Activated CD4-positive, alpha-beta T cell treated with anti-CD3 and anti-CD28 coated beads, Interleukin-10, Interleukin-2, amounts not matched to agents 100 ng/mL and 50 ng/mL, durations not matched to agents 16 hours and 8 hours (primary cell): ENCODE results near the gene TNFRSF1B.
"Not testable (repeated sequence)": the region's sequence is repeated elsewhere in the genome, so short reads cannot be mapped to it uniquely, and the experiment has no call there.

Experiments
- DNase-seq: peaks from one replicate; pipeline ENCODE4 v3.0.0-alpha.2; 2020

The TNFRSF1B gene

DNA sequence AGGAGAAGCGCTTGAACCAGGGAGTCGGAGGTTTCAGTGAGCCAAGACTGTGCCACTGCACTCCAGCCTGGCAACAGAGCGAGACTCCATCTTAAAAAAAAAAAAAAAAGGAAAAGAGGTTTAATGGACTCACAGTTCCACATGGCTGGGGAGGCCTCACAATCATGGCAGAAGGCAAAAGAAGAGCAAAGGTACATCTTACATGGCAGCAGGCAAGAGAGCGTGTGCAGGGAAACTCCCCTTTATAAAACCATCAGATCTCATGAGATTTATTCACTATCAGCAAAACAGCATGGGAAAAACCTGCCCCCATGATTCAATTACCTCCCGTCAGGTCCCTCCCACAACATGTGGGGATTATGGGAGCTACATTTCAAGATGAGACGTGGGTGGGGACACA is 57.3 kb downstream of the TNFRSF1B start:
- not testable (repeated sequence) for DNase-seq

DNA sequence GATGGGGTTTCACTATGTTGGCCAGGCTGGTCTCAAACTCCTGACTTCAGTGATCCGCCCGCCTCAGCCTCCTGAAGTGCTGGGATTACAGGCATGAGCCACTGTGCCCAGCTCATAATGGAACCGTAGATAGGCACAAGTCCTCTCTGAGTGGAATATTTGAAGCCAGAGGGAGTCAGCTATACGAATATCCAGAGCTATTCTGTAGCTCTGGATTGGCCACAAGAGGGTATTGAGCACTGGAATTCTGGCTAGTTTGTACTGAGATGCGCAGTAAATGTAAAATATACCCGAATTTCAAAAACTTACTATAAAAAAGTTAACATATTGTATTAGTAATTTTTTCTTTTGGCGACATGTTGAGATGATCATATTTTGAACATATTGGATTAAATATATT is 62.2 kb downstream of the TNFRSF1B start:
- DNase-seq = no peak

DNA sequence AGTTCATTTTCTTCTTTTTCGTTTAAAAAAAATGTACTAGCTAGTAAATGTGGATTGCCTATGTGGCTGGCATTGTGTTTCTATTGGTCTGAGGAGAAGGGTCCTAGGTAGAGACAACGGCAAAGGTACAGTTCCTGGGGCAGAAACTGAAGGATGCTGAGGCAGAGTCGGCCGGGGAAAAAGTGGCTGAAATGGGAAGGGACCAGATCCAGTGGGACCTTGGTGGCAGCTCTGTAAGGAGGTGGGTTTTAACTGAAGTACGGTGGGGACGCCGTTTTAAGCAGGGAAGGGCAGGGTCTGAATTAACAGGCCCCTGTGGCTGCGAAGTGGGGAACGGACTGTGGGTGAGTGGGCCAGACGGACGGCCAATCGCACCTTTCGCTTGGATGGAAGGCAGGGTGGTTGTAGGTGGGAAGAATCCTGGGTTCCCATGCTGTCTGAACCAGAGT is 62.6 kb downstream of the TNFRSF1B start:
- no peak for DNase-seq

- DNase-seq = peak; percentile 90
Observed at GRCh38 chr1:12229835-12230548, 63.2 kb downstream of the TNFRSF1B start, which contains the start of gene VPS13D. Gene VPS13D, plus strand, starts transcription at chr1:12230030. Its CDS starts 4,237 bp downstream, at chr1:12234267.

GRCh38 chr1:12230549-12231275 is 63.9 kb downstream of the TNFRSF1B start:
- peak; percentile 3 for DNase-seq

GRCh38 chr1:12231276-12231595 is 64.4 kb downstream of the TNFRSF1B start:
- DNase-seq = no peak

GRCh38 chr1:12232221-12232620 is 65.4 kb downstream of the TNFRSF1B start:
- no peak for DNase-seq

DNA sequence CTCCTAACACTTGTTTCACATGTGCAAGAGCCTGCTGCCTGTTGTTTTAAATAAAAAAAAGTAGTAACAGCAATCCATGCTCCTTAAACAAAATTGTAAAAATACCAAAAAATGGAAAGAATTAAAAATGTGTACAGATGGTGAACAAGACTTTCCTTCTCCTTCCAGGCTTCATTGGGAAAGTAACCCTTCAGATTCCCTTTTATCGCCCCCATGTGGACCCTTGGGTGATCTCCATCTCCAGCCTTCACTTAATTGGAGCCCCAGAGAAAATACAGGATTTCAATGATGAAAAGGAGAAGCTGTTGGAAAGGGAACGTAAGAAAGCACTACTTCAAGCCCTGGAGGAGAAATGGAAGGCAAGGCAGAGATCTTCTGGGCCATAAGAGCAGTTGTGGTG is 77.3 kb downstream of the TNFRSF1B start:
- DNase-seq = peak; percentile 13

DNA sequence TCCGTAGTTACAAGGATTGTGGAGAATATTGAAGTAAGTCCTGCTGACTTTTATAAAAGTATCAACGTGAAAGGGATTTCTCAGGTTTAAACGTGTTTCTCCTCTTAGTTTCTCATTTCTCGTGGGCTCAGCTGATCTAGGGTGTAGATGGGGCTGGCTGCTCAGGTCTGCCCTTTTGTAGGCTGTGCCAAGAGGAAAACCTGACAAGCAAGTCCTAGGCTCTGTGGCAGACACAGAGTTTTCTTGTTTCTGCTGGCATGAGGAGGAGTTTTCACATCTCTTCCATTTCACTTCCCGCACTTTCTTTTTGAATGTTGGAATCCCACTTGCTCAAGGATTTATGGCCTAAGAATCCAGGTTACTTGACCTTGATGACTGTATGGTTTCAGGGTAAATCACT is 77.8 kb downstream of the TNFRSF1B start:
- no peak for DNase-seq

DNA sequence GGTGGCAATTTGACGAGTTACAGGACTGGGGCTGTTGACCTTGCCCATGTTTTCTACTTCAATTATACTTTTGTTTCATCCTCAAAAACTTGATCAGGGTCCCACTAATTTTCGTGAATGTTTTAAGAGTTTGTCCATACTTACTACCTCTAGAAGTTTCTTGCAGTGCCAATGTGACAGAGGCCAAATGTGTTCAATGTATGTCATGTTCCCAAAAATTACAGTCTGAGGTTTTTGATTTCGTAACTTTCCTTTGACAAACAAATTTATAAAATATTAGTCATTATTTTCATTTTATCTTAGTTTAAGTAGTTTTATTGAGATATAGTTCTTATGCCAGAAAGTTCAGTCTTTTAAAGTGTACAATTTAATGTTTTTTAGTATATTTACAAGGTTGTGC is 78.3 kb downstream of the TNFRSF1B start:
- DNase-seq = no peak

- no peak for DNase-seq
Observed at GRCh38 chr1:12245733-12246132, 78.9 kb downstream of the TNFRSF1B start.

GRCh38 chr1:12246584-12246983 is 79.8 kb downstream of the TNFRSF1B start:
- DNase-seq = no peak

DNA sequence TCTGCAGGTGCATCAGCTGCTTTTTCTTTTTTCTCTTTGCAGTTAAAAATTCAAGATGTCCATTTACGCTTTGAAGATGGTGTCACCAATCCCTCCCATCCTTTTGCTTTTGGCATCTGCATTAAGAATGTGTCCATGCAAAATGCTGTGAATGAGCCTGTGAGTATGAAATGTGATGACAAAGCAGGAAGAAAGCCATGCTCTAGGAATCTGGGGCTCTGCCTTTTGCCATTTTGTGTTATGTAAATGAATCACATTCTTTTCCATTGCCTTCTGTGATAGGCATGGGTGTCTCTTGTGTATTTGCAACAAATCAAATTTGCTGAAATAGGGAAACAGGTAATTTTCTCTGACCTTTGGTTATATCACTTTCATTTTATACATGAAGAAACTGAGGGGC is 82.4 kb downstream of the TNFRSF1B start:
- no peak for DNase-seq

DNA sequence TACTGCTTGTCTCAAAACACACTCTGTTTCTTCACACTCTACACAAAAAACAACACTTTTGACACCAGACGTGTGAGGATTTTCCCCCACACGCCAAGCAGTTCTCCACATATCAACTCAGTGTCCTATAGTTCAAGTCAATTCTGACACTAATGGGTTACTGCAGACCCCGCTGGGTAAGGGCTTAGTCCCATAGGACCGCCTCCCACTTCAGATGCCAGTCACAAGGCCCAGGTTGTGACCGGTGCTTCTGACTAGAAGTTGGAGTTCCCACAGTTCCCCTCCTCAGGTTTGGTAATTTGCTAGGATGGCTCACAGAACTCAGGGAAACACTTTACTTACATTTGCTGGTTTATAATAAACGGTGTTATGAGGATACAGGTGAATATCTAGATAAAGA is 83.0 kb downstream of the TNFRSF1B start:
- DNase-seq = no peak

- DNase-seq = no peak
Observed at GRCh38 chr1:12251442-12251841, 84.7 kb downstream of the TNFRSF1B start.

DNA sequence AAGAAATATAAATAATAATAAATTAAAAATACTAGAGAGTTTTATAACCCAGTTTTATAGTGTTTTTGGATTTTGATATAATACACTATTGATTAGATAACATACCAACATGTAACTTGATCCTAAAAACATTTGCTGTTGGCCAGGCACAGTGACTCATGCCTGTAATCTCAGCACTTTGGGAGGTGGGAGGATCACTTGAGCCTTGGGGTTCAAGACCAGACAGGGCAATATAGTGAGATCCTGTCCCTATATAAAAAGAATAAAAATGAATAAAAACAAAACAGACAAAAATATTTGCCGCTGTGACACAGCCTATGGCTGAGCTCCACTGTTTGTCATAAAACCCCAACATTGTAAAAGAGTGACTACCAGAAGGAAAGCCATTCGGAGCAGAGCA is 89.1 kb downstream of the TNFRSF1B start:
- DNase-seq = no peak

GRCh38 chr1:12258272-12258671 is 91.5 kb downstream of the TNFRSF1B start:
- no peak for DNase-seq
